Measurements from ENCODE around the gene PHYHD1.

Gene PHYHD1

DNA sequence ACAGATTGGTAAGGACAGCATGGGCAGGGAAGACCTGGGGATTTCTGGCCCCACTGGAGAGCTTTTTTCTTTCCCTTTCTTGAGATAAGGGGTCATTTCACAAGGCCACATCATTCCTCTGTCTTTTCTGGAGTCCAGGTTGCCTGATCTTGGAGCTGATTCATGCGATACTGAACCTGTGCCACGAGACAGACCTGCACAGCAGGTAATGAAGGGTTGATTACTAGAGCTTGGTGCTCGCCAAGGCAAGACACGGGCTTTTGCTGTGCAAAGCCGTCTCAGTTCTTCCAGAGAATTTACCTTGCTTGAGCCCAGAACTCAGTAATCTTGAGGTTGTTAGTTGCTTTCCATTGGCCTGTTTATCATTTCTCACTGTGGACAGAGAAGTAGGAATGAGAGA, 65.9 kb downstream of the PHYHD1 start:
- no peak for DNase-seq

DNA sequence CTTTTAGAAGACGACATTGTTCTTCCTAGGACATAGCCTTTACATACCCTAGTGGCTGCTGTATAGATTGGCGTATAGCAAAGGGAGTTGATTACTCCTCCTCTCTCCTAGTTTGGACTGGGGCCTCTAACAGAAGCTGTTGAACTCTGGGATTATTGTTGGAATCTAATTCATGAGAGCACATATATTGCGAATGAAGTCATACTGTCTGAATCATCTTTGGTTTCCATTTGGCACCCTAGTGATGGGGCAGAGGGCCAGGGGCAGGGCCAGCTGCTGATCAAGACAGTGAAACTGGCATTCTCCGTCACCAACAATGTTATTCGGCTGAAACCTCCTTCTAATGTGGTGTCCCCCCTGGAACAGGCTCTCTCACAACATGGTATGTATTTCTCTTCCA, 67.0 kb downstream of the PHYHD1 start:
- no peak for DNase-seq

Measured in activated gamma-delta T cell treated with Interleukin-2 at 50 U/mL for 16 hours (primary cell).